ENCODE results near the gene LYPD6B. TPM values are rescaled to one million over a fixed set of nuclear protein-coding genes. Genes with fewer than 3 reads are reported as not detected.

LYPD6B gene
- total and polyA plus RNA-seq, 10 of the 15 experiments (the other 5 are each of a cell fraction or from before 2014, with no cell fraction given), result 1.0 to 6.6 (median 4.0) TPM

- no peak overlapping the region for H3K4me2 ChIP-seq (ENCODE audit: control insufficient read depth, insufficient read depth)
- BruUV-seq (replicated peaks), result no TSS peak
- ATAC-seq, result no peak
- 59% methylated on average over 4 of the region's 4 CpGs for WGBS (ENCODE audit: insufficient coverage, insufficient replicate concordance, low lambda C conversion rate, missing lambda C conversion rate)
- 0 out of 2 replicates have a peak, but pooled peaks cover 3% of the 10 kb centered on the region for H3K4me1 ChIP-seq (ENCODE audit: control insufficient read depth, insufficient read depth, low read length)
- ChIA-PET SMC1A (ENCODE audit: uncharacterized antibody, unreplicated experiment) (interaction anchor here (1.5 kb wide), 1 partner anchor 12 kb away, joined by 3 read pairs; no protein-coding TSS in a partner anchor), CTCF (interaction anchor here (1.4 kb wide), 1 partner anchor 10 kb away, joined by 3 read pairs; no protein-coding TSS in a partner anchor), RAD21 (ENCODE audit: unreplicated experiment) (no interaction called here), POLR2A (no interaction called here)
- no peak for DNase-seq (ENCODE audit: low read depth, low spot score)
- H3K9me3 ChIP-seq (replicated peaks; ENCODE audit: control insufficient read depth, insufficient read depth, low read length), result peaks cover 2% of the 10 kb centered on the region; the same call in 1 of the 3 replicates
- H3K36me3 ChIP-seq (ENCODE audit: control insufficient read depth in 2 of 2, insufficient read depth in 2 of 2, low read length in 1 of 2), result no peaks in the 10 kb centered on the region
- intact Hi-C loops (cut with micrococcal nuclease; ENCODE audit: unreplicated experiment) (no loop called here), in situ Hi-C loops (cut with MboI) (no loop called here)
- no peaks in the 10 kb centered on the region for H3K27me3 ChIP-seq (replicated peaks in 1 of 2; ENCODE audit: control insufficient read depth in 2 of 2, insufficient read depth in 2 of 2, low read length in 1 of 2)
- no peak overlapping the region for H3K27ac ChIP-seq (ENCODE audit: control insufficient read depth, insufficient read depth)
- H2AFZ ChIP-seq (ENCODE audit: control insufficient read depth, low read depth, low read length), result no peak overlapping the region
- H4K20me1 ChIP-seq (ENCODE audit: control insufficient read depth, insufficient read depth), result no peaks in the 10 kb centered on the region
- no peaks in the 10 kb centered on the region for H3K79me2 ChIP-seq (ENCODE audit: control insufficient read depth, insufficient read depth, low read length)
- FAIRE-seq, result no peak
- H3K9ac ChIP-seq (ENCODE audit: control insufficient read depth, insufficient read depth, low read length), result no peak overlapping the region
- H3K4me3 ChIP-seq, result no peak overlapping the region
- TF ChIP-seq YBX1 (IDR thresholded peaks at IDR 0.05) (no peak), HDGF (IDR thresholded peaks at IDR 0.05) (no peak), PAX5 (IDR thresholded peaks at IDR 0.05; ENCODE audit: borderline replicate concordance, low read depth, low read length) (no peak), ZBED1 (IDR thresholded peaks at IDR 0.05; ENCODE audit: borderline replicate concordance) (no peak), JUND (IDR thresholded peaks at IDR 0.05; ENCODE audit: low read depth, low read length) (no peak), EED (IDR thresholded peaks at IDR 0.05; ENCODE audit: low read depth) (no peak), E4F1 (IDR thresholded peaks at IDR 0.05; ENCODE audit: borderline replicate concordance, partially characterized antibody) (no peak), FOS (IDR thresholded peaks at IDR 0.05; ENCODE audit: borderline replicate concordance, extremely low read depth, insufficient read length) (no peak), MTA2 (IDR thresholded peaks at IDR 0.05; ENCODE audit: low read depth) (no peak), CTCF (IDR thresholded peaks at IDR 0.05 in 2 of 3, conservative IDR thresholded peaks at IDR 0.05 in 1 of 3; ENCODE audit: control insufficient read depth in 2 of 3, extremely low read depth in 1 of 3, insufficient read depth in 1 of 3, low read depth in 3 of 3, low read length in 3 of 3) (no peak)
These were observed 131.2 kb downstream of the LYPD6B start for GRCh38 chr2:149169656-149170055.
